ENCODE measurements around the gene CCR8.

DNA sequence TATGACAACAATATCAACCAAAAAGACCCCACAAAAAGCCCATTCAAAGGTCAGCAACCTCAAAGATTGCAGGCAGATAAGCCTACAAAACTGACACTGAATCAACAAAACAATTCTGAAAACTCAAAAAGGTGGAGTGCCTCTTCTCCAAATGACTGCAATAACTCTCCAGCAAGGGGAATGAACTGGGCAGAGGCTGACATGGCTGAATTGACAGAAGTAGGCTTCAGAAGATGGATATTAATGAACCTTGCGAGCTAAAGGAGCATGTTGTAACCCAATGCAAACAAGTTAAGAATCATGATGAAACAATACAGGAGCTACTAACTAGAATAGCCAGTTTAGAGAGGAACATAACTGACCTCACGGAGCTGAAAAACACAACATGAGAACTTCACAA, 33.3 kb downstream of the CCR8 start:
- TF ChIP-seq, protein P1, sequence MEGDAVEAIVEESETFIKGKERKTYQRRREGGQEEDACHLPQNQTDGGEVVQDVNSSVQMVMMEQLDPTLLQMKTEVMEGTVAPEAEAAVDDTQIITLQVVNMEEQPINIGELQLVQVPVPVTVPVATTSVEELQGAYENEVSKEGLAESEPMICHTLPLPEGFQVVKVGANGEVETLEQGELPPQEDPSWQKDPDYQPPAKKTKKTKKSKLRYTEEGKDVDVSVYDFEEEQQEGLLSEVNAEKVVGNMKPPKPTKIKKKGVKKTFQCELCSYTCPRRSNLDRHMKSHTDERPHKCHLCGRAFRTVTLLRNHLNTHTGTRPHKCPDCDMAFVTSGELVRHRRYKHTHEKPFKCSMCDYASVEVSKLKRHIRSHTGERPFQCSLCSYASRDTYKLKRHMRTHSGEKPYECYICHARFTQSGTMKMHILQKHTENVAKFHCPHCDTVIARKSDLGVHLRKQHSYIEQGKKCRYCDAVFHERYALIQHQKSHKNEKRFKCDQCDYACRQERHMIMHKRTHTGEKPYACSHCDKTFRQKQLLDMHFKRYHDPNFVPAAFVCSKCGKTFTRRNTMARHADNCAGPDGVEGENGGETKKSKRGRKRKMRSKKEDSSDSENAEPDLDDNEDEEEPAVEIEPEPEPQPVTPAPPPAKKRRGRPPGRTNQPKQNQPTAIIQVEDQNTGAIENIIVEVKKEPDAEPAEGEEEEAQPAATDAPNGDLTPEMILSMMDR (IDR thresholded peaks at IDR 0.05) = no peak
- no peak for TF ChIP-seq EZH2 (IDR thresholded peaks at IDR 0.05; ENCODE audit: borderline replicate concordance, insufficient read depth, low read depth, low read length, poor library complexity, severe bottlenecking)

Data from B cell (primary cell).